Tibial artery (tissue), 4 donors: ENCODE results near the gene TSSK2.
"Not testable (repeated sequence)": the region's sequence is repeated elsewhere in the genome, so short reads cannot be mapped to it uniquely, and the experiment has no call there.

Source experiments
- DNase-seq, 2 donors: peaks; one replicate each; pipeline ENCODE4 v3.0.0-alpha.2; 2019
- H3K27ac ChIP-seq, 2 donors: fragments of 200-600 bp; sonication (generic) in 1 of 2; 1 replicate in 1 of 2; 2 replicates in 1 of 2; pipeline ENCODE4 v1.5.1; 2018 to 2019; ENCODE audit warnings: mild to moderate bottlenecking in 1 of 2
- H3K27me3 ChIP-seq, 2 donors: fragments of 200-600 bp; sonication (generic) in 1 of 2; one replicate each; pipeline versions ENCODE4 v1.5.1 to v1.6.0; 2016 to 2019
- H3K36me3 ChIP-seq, 3 donors: fragments of 200-600 bp; sonication (generic) in 2 of 3; one replicate each; pipeline ENCODE4 v1.5.1; 2016 to 2019; ENCODE audit warnings: mild to moderate bottlenecking in 2 of 3
- H3K4me1 ChIP-seq, 4 donors: fragments of 200-600 bp; sonication (generic) in 2 of 4; 1 replicate in 3 of 4; 2 replicates in 1 of 4; pipeline ENCODE4 v1.5.1; 2016 to 2019
- H3K4me3 ChIP-seq, 2 donors: fragments of 200-600 bp; sonication (generic) in 1 of 2; 1 replicate in 1 of 2; 2 replicates in 1 of 2; pipeline ENCODE4 v1.5.1; 2018 to 2019; ENCODE audit warnings: mild to moderate bottlenecking in 2 of 2
- H3K9me3 ChIP-seq, 3 donors: fragments of 200-600 bp; sonication (generic) in 1 of 3; one replicate each; pipeline ENCODE4 v1.5.1; 2016 to 2019
- CTCF ChIP-seq, 2 experiments: fragments of 200-600 bp in 1 of 2; fragments of 450-650 bp in 1 of 2; IDR thresholded peaks; one replicate each; pipeline ENCODE4 v1.5.1; 2017 to 2019; ENCODE audit warnings: antibody characterized with exemption in 2 of 2, mild to moderate bottlenecking in 1 of 2, moderate library complexity in 1 of 2
- intact Hi-C: fragments of 100-400 bp; cut with DNase I; formaldehyde crosslinking; loops from one replicate; pipeline ENCODE4 v1.15.0; 2023; ENCODE audit warnings: low total_unique reads

Gene TSSK2

GRCh38 chr22:19149991-19150390 is 18.9 kb downstream of the TSSK2 start, which contains the start of gene GSC2:
Gene GSC2 (minus strand): TSS chr22:19150292. CDS start chr22:19150283, 9 bp downstream.
- intact Hi-C loops = no loop called here
- peaks cover 5 to 57% of the 10 kb centered on the region in 2 donors for H3K27me3 ChIP-seq
- no peak within 1 kb of the TSS for H3K27ac ChIP-seq
- no peak for TF ChIP-seq CTCF (IDR thresholded peaks at IDR 0.05)
- H3K36me3 ChIP-seq = no peaks in the 10 kb centered on the region
- no peaks in the 10 kb centered on the region for H3K9me3 ChIP-seq
- peak within 1 kb of the TSS; percentile 14 to 43 for H3K4me3 ChIP-seq
- no peak for DNase-seq
- peaks cover 0 to 23% (median 12%) of the 10 kb centered on the region in 4 donors for H3K4me1 ChIP-seq

- Histone ChIP-seq H3K27ac (no peak overlapping the region), H3K27me3 (peaks cover 5 to 64% of the 10 kb centered on the region in 2 donors), H3K4me3 (no peak overlapping the region), H3K4me1 (peaks cover 0 to 22% (median 12%) of the 10 kb centered on the region in 4 donors), H3K36me3 (no peaks in the 10 kb centered on the region), H3K9me3 (no peaks in the 10 kb centered on the region)
- no peak for TF ChIP-seq CTCF (IDR thresholded peaks at IDR 0.05)
- intact Hi-C loops = no loop called here
- DNase-seq = no peak
These were observed 19.6 kb downstream of the TSSK2 start for GRCh38 chr22:19150482-19151328.

- no peaks in the 10 kb centered on the region for H3K9me3 ChIP-seq
- intact Hi-C loops = no loop called here
- H3K27me3 ChIP-seq = peaks cover 5 to 72% of the 10 kb centered on the region in 2 donors
- no peak overlapping the region for H3K4me3 ChIP-seq
- peaks cover 0 to 22% (median 12%) of the 10 kb centered on the region in 4 donors for H3K4me1 ChIP-seq
- no peaks in the 10 kb centered on the region for H3K36me3 ChIP-seq
- DNase-seq = no peak
- H3K27ac ChIP-seq = no peak overlapping the region
- TF ChIP-seq CTCF (IDR thresholded peaks at IDR 0.05) = no peak
These were observed 20.5 kb downstream of the TSSK2 start for GRCh38 chr22:19151329-19152191.

GRCh38 chr22:19152942-19153883 is 22.1 kb downstream of the TSSK2 start:
- peaks cover 5 to 75% of the 10 kb centered on the region in 2 donors for H3K27me3 ChIP-seq
- DNase-seq = no peak
- peaks cover 0 to 22% (median 12%) of the 10 kb centered on the region in 4 donors for H3K4me1 ChIP-seq
- intact Hi-C loops = no loop called here
- no peak overlapping the region for H3K27ac ChIP-seq
- no peak for TF ChIP-seq CTCF (IDR thresholded peaks at IDR 0.05)
- no peaks in the 10 kb centered on the region for H3K36me3 ChIP-seq
- no peaks in the 10 kb centered on the region for H3K9me3 ChIP-seq
- no peak overlapping the region for H3K4me3 ChIP-seq

GRCh38 chr22:19156109-19156508 is 25.0 kb downstream of the TSSK2 start:
- H3K27ac ChIP-seq, H3K4me1 ChIP-seq, H3K36me3 ChIP-seq, H3K9me3 ChIP-seq, DNase-seq, intact Hi-C loops, H3K4me3 ChIP-seq: not testable (repeated sequence)
- H3K27me3 ChIP-seq = peaks cover 0 to 66% of the 10 kb centered on the region in 2 donors

- H3K4me3 ChIP-seq, H3K4me1 ChIP-seq, H3K36me3 ChIP-seq, intact Hi-C loops, H3K27ac ChIP-seq, H3K9me3 ChIP-seq, DNase-seq: not testable (repeated sequence)
- H3K27me3 ChIP-seq = peaks cover 0 to 58% of the 10 kb centered on the region in 2 donors
These were observed 27.5 kb downstream of the TSSK2 start for GRCh38 chr22:19158649-19159048.
